ENCODE data around the gene DDHD1. TPM values are rescaled to one million over a fixed set of nuclear protein-coding genes. Genes with fewer than 3 reads are reported as not detected.

DDHD1 gene
- 10.6 TPM for total RNA-seq (2021; ENCODE audit: unreplicated experiment)
- polyA plus RNA-seq (2012; ENCODE audit: insufficient read length): 3.1 TPM
- percentile 71 among the genes with signal in this experiment for Bru-seq, nascent RNA
- percentile 73 among the genes with signal in this experiment for BruChase-seq, experiment 1, labeled RNA remaining after a 2-hour chase
- percentile 72 among the genes with signal in this experiment for BruChase-seq, experiment 2, labeled RNA remaining after a 6-hour chase
- long read RNA-seq, full-length matches to known transcripts: 17 of 35 reads
- long read RNA-seq, partial matches to known transcripts: 3 of 35 reads
- long read RNA-seq, other reads (novel, unspliced or antisense): 15 of 35 reads

GRCh38 chr14:53152887-53153701 is at the start of gene DDHD1:
DDHD1 (minus strand) TSS chr14:53153323; CDS start chr14:53153098, 225 bp downstream.
- H3K4me3 ChIP-seq (ENCODE audit: low read depth in 2 of 2, low read length in 2 of 2): peak within 1 kb of the TSS; percentile 74 to 82
- intact Hi-C loops (cut with micrococcal nuclease; ENCODE audit: unreplicated experiment) (no loop called here), in situ Hi-C loops (cut with HindIII; ENCODE audit: low pct_unique_long_range_greater_than_20kb, low sequenced_read_pairs) (no loop called here)
- BruUV-seq (replicated peaks): no TSS peak
- H3K36me3 ChIP-seq (ENCODE audit: control insufficient read depth, insufficient read depth, low read length): no peaks in the 10 kb centered on the region; the same call in 1 of the 2 replicates
- no peaks in the 10 kb centered on the region for H3K4me1 ChIP-seq (ENCODE audit: control insufficient read depth, insufficient read depth, low read length)
- H3K27ac ChIP-seq (ENCODE audit: low read length): peak within 1 kb of the TSS; percentile 78
- no peaks in the 10 kb centered on the region for H3K27me3 ChIP-seq (ENCODE audit: control insufficient read depth, insufficient read depth, low read length)
- DNase-seq (ENCODE audit: low read depth, low spot score) (no peak), ATAC-seq (peak; percentile 93)
- POLR2A ChIA-PET: interaction anchor here (0.5 kb wide), 1 partner anchor 211 kb away, joined by 5 read pairs; no protein-coding TSS in a partner anchor
- CTCF ChIA-PET: no interaction called here
- peak; percentile 69; the same call in 1 of the 2 replicates for TF ChIP-seq POLR2AphosphoS5 (IDR thresholded peaks at IDR 0.05; ENCODE audit: low read depth, low read length)
- TF ChIP-seq, protein P1, sequence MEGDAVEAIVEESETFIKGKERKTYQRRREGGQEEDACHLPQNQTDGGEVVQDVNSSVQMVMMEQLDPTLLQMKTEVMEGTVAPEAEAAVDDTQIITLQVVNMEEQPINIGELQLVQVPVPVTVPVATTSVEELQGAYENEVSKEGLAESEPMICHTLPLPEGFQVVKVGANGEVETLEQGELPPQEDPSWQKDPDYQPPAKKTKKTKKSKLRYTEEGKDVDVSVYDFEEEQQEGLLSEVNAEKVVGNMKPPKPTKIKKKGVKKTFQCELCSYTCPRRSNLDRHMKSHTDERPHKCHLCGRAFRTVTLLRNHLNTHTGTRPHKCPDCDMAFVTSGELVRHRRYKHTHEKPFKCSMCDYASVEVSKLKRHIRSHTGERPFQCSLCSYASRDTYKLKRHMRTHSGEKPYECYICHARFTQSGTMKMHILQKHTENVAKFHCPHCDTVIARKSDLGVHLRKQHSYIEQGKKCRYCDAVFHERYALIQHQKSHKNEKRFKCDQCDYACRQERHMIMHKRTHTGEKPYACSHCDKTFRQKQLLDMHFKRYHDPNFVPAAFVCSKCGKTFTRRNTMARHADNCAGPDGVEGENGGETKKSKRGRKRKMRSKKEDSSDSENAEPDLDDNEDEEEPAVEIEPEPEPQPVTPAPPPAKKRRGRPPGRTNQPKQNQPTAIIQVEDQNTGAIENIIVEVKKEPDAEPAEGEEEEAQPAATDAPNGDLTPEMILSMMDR (IDR thresholded peaks at IDR 0.05): no peak
- no peaks in the 10 kb centered on the region for H3K9me3 ChIP-seq (ENCODE audit: control insufficient read depth, insufficient read depth, low read depth, low read length)

GRCh38 chr14:53195949-53196348 is 42.8 kb upstream of the DDHD1 start:
- Histone ChIP-seq H3K27me3 (ENCODE audit: control insufficient read depth, insufficient read depth, low read length) (no peaks in the 10 kb centered on the region), H3K36me3 (ENCODE audit: control insufficient read depth, insufficient read depth, low read length) (no peaks in the 10 kb centered on the region), H3K9me3 (ENCODE audit: control insufficient read depth, insufficient read depth, low read depth, low read length) (no peaks in the 10 kb centered on the region), H3K27ac (ENCODE audit: low read length) (no peak overlapping the region), H3K4me1 (ENCODE audit: control insufficient read depth, insufficient read depth, low read length) (no peaks in the 10 kb centered on the region), H3K4me3 (ENCODE audit: low read depth in 2 of 2, low read length in 2 of 2) (no peak overlapping the region)
- no peak for TF ChIP-seq REST (IDR thresholded peaks at IDR 0.05; ENCODE audit: insufficient read depth in 1 of 2, low read depth in 2 of 2, low read length in 1 of 2)
- TF ChIP-seq POLR2AphosphoS5 (IDR thresholded peaks at IDR 0.05; ENCODE audit: low read depth, low read length): no peak
- TF ChIP-seq, protein P1 (IDR thresholded peaks at IDR 0.05): no peak
- no peak for TF ChIP-seq SIN3A (IDR thresholded peaks at IDR 0.05; ENCODE audit: borderline replicate concordance, insufficient read depth, low read depth, low read length)
- no peak for TF ChIP-seq TCF7L2 (IDR thresholded peaks at IDR 0.05; ENCODE audit: low read depth, low read length)
- ATAC-seq (no peak), DNase-seq (ENCODE audit: low read depth, low spot score) (no peak)
- no TSS peak for BruUV-seq (replicated peaks)
- intact Hi-C loops (cut with micrococcal nuclease; ENCODE audit: unreplicated experiment) (no loop called here), in situ Hi-C loops (cut with HindIII; ENCODE audit: low pct_unique_long_range_greater_than_20kb, low sequenced_read_pairs) (no loop called here)
- ChIA-PET POLR2A (no interaction called here), CTCF (no interaction called here)
